ENCODE results near the gene TFPI.

DNA sequence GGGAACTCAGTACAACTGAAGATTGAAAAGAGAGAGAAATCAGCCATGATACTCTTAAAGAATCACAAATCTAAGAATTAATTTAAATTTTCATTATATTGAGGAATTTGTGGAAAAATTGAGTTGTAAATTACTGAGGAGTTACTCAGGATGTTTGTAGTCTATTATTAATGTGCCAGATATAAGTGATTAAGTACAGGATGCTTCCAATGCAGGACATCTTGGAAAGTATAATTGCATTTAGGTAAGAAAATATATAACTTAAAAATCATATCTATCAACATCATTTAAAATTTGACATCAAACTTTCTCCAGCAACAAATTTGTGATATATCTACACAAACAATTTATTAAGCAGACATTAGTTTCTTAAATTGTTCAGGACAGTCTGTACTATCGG is 107.5 kb downstream of the TFPI start:
- no peak for TF ChIP-seq EP300 (IDR thresholded peaks at IDR 0.05; ENCODE audit: borderline replicate concordance)
- no peak for TF ChIP-seq FOXM1 (IDR thresholded peaks at IDR 0.05; ENCODE audit: borderline replicate concordance, low read depth)
- TF ChIP-seq, protein P1, sequence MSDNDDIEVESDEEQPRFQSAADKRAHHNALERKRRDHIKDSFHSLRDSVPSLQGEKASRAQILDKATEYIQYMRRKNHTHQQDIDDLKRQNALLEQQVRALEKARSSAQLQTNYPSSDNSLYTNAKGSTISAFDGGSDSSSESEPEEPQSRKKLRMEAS (IDR thresholded peaks at IDR 0.05), result no peak
- TF ChIP-seq, protein P2, sequence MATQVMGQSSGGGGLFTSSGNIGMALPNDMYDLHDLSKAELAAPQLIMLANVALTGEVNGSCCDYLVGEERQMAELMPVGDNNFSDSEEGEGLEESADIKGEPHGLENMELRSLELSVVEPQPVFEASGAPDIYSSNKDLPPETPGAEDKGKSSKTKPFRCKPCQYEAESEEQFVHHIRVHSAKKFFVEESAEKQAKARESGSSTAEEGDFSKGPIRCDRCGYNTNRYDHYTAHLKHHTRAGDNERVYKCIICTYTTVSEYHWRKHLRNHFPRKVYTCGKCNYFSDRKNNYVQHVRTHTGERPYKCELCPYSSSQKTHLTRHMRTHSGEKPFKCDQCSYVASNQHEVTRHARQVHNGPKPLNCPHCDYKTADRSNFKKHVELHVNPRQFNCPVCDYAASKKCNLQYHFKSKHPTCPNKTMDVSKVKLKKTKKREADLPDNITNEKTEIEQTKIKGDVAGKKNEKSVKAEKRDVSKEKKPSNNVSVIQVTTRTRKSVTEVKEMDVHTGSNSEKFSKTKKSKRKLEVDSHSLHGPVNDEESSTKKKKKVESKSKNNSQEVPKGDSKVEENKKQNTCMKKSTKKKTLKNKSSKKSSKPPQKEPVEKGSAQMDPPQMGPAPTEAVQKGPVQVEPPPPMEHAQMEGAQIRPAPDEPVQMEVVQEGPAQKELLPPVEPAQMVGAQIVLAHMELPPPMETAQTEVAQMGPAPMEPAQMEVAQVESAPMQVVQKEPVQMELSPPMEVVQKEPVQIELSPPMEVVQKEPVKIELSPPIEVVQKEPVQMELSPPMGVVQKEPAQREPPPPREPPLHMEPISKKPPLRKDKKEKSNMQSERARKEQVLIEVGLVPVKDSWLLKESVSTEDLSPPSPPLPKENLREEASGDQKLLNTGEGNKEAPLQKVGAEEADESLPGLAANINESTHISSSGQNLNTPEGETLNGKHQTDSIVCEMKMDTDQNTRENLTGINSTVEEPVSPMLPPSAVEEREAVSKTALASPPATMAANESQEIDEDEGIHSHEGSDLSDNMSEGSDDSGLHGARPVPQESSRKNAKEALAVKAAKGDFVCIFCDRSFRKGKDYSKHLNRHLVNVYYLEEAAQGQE (IDR thresholded peaks at IDR 0.05; ENCODE audit: low read depth), result no peak
- TF ChIP-seq EGR1 (IDR thresholded peaks at IDR 0.05), result no peak
- TF ChIP-seq TAF1 (IDR thresholded peaks at IDR 0.05; ENCODE audit: low read depth), result no peak
- TF ChIP-seq RAD21 (IDR thresholded peaks at IDR 0.05; ENCODE audit: low read depth), result no peak
- no peak for TF ChIP-seq YY1 (IDR thresholded peaks at IDR 0.05; ENCODE audit: low read depth)
- TF ChIP-seq, protein P3, sequence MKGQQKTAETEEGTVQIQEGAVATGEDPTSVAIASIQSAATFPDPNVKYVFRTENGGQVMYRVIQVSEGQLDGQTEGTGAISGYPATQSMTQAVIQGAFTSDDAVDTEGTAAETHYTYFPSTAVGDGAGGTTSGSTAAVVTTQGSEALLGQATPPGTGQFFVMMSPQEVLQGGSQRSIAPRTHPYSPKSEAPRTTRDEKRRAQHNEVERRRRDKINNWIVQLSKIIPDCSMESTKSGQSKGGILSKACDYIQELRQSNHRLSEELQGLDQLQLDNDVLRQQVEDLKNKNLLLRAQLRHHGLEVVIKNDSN (IDR thresholded peaks at IDR 0.05), result no peak
